Transverse colon (tissue), 3 donors: Measurements from ENCODE around the gene HIGD1A.

Experiments
- POLR2A ChIP-seq: fragments of 450-650 bp; IDR thresholded peaks from one replicate; pipeline ENCODE4 v1.6.1; 2016; ENCODE audit warnings: antibody characterized with exemption, mild to moderate bottlenecking, moderate library complexity
- TF ChIP-seq, protein P1 (sequence below), 5 experiments: fragments of 200-600 bp in 3 of 5; fragments of 450-650 bp in 2 of 5; sonication (generic) in 3 of 5; IDR thresholded peaks; 1 replicate in 2 of 5; 2 replicates in 3 of 5; pipeline ENCODE4 v1.5.1; 2016 to 2017; ENCODE audit warnings: antibody characterized with exemption in 5 of 5, inconsistent platforms in 3 of 5, mild to moderate bottlenecking in 2 of 5, moderate library complexity in 1 of 5

- no peak for TF ChIP-seq POLR2A
- TF ChIP-seq, protein P1, sequence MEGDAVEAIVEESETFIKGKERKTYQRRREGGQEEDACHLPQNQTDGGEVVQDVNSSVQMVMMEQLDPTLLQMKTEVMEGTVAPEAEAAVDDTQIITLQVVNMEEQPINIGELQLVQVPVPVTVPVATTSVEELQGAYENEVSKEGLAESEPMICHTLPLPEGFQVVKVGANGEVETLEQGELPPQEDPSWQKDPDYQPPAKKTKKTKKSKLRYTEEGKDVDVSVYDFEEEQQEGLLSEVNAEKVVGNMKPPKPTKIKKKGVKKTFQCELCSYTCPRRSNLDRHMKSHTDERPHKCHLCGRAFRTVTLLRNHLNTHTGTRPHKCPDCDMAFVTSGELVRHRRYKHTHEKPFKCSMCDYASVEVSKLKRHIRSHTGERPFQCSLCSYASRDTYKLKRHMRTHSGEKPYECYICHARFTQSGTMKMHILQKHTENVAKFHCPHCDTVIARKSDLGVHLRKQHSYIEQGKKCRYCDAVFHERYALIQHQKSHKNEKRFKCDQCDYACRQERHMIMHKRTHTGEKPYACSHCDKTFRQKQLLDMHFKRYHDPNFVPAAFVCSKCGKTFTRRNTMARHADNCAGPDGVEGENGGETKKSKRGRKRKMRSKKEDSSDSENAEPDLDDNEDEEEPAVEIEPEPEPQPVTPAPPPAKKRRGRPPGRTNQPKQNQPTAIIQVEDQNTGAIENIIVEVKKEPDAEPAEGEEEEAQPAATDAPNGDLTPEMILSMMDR (IDR thresholded peaks at IDR 0.05), result no peak
Measured at GRCh38 chr3:42850263-42850662, 46.0 kb upstream of the HIGD1A start.
